HPDE6-E6E7 (cell line): Measurements from ENCODE around the gene RBM27.
"Not testable (repeated sequence)": the region's sequence is repeated elsewhere in the genome, so short reads cannot be mapped to it uniquely, and the experiment has no call there.

Source experiments
- DNase-seq: peaks from one replicate; pipeline ENCODE4 v3.0.0; 2011; ENCODE audit warnings: missing footprints; ENCODE audit errors: extremely low spot score

Gene RBM27

DNA sequence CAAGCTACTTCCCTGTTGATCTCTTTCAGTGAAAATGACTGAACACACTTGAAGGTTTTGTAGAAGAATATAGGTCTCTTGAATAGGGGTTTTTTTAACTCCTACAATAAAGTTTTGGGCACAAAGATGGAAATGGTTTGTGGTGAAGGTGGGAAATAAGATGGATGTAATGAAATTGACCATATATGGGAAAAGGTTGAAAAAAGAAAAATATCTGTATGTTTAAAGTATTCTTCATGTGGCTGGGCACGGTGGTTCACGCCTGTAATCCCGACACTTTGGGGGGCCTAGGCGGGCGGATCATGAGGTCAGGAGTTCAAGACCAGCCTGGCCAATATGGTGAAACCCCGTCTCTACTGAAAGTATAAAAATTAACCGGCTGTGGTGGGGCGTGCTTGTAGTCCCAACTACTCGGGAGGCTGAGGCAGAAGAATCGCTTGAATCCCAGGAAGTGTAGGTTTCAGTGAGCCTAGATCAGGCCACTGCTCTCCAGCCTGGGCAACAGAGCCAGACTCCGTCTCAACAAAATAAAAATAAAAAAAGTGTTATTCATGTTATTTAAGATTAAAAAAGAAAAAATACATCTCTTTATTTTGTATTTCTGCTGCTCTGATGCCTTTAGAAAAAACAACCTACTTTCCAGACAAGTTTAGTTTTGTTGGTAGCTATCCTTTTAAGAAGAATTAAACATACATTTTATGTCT lies 2.2 kb downstream of the RBM27 start:
- no peak for DNase-seq

DNA sequence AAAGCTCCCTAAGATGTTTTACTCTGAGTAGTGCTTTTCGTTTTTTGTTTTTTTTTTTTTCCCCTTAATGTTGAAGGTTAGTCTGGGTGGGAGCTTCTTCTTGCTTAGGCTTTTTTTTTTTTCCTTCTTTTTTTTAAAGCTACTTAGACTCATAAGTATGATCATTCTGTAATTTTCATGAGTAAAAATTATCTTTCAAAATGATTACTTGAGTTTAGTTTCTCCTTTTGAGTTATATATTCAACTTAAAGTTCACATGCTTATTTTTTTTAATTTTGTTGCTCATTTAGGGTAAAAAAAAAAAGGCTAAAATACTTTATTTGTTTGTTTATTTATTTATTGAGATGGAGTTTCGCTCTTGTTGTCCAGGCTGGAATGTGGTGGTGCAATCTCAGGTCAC lies 2.9 kb downstream of the RBM27 start:
- DNase-seq, result no peak

DNA sequence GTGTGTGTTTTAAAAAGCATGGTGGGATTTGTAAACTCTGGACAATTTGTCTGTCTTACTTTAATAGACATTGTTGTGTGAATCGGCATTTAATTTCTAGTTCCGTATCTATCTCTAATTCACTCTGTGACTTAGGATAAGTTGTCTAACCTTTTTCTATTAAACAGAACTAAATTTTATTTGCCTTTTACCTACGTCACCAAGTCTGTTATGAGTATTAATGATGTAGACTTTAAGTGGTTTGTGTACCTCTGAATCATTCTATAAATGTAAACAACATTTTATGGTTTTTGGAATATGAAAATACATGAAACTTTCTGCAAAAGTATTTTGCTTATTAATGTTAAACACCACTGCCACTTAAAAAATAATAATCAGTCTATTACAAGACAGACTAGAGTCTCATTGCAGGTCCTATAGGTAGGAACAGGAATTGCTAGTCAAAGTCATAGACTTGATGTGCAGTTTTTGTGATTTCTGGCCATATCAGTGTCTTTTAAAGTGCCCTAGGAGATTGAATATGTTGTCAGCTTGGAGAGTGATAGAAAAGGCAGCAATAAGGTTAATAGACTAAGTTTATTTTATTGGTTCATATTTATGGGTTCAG lies 5.6 kb downstream of the RBM27 start:
- DNase-seq, result no peak

DNA sequence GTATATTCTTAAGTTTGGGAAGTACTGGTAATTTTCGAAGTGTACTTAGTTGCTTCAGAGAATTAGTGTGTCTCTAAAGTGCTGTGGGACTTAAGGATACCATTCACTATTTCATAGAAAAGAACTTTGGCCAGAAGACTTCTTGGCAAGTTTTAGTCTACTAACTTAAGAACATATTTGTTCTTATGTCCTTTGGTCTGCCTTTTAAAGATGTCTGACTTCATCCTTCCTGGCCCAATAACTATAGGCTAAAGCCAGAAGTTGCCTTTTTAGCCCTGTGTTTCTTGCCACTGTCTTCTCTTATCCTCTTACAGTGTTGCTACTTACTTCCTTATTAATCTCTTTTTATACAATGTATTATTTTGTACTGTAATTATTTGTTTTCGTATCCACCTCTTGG lies 6.3 kb downstream of the RBM27 start:
- no peak for DNase-seq

DNA sequence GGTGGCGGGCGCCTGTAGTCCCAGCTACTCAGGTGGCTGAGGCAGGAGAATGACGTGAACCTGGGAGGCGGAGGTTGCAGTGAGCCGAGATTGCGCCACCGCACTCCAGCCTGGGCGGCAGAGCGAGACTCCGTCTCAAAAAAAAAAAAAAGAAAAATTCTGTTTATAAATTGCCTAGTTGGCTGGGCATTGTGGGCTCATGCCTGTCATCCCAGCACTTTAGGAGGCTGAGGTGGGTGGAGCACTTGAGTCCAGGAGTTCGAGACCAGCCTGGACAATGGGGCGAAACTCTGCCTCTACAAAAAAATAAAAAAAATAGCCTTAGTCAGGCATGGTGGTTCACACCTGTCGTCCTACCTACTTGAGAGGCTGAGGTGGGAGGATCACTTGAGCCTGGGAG lies 7.4 kb downstream of the RBM27 start:
- DNase-seq, result not testable (repeated sequence)

DNA sequence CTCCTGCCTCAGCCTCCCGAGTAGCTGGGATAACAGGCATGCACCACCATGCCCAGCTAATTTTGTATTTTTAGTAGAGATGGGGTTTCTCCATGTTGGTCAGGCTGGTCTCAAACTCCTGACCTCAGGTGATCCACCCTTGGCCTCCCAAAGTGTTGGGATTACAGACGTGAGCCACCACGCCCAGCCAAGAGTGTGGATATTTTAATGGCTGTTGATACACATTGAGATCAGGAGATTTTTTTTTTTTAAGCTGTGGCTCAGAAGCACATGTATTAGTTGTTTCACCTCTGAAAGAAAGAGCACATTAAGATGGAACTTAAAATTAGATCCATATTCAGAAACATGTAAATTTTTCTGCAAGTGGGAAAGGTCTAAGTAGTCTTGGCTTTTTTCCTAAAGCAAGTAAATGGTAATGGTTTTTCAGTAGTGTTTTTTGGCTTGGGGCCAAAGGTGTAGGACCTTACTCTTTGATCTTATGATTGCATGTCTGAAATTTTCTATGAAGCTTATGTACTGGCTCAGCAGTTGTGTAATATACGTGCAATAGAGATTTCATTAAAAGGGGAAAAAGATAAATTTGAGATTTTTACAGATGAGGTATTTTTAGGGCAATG lies 9.9 kb downstream of the RBM27 start:
- no peak for DNase-seq

DNA sequence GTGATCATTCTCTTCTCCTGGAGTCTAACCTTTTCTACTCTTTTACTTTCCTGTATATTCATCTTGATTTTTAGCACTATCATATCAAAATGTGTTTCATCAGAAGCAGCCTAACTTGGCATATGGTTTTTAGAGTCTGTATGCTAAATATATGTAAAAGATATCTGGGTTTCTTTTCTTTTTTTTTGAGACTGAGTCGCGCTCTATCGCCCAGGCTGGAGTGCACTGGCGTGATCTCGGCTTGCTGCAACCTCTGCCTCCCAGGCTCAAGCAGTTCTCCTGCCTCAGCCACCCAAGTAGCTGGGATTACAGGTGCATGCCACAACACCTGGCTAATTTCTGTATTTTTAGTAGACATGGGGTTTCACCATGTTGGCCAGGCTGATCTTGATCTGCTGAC lies 11.5 kb downstream of the RBM27 start:
- DNase-seq, result not testable (repeated sequence)

DNA sequence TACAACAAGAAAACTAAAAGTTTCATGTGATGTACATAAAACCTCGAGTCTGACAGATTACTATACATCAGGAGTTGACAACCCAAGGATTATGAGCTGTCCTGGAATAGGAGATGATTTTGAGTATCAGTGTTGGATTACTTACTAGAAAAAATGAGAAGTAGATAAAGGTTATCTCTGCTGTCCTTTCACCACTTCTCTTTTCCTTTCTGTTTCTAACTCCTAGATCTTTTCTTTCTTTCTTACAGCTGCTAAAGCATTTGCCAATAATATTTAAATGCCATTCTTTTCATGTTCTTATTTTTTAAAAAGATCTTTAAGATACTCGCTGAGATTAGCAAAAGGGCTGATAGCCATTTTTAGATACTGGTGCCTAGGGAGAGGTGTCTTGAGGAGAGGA lies 14.8 kb downstream of the RBM27 start:
- DNase-seq, result no peak

DNA sequence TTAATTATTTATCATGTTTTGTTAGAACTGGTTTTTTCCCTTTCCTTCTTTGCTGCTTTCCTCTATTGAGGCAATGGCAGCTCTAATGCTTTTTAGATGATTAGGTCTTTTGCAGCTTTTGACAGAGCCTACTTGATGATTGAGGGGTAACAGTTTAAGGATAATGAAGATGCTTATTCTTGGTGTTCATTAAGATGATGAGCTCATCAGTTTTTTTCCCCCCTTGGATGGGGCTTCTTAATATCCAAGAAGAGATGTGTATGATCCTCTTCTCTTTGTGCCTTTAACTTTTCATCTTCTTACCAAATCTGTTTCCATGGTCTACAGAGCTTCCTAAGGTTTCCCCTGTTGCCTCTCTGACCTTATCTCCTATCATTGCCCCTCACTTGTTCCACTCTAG lies 15.8 kb downstream of the RBM27 start:
- no peak for DNase-seq

DNA sequence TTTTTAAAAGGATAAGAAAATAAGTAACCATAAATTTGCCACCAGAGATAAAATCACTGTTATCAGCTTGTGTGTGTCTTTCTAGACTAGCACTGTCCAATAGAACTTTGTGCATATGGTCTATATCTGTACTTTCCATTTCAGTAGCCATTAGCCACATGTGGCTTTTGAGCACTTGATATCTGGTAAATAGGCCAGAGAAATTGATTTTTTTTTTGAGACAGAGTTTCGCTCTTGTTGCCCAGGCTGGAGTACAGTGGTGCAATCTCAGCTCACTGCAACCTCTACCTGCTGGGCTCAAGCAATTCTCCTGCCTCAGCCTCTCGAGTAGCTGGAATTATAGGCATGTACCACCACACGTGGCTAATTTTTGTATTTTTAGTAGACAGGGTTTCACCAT lies 17.8 kb downstream of the RBM27 start:
- DNase-seq, result no peak

DNA sequence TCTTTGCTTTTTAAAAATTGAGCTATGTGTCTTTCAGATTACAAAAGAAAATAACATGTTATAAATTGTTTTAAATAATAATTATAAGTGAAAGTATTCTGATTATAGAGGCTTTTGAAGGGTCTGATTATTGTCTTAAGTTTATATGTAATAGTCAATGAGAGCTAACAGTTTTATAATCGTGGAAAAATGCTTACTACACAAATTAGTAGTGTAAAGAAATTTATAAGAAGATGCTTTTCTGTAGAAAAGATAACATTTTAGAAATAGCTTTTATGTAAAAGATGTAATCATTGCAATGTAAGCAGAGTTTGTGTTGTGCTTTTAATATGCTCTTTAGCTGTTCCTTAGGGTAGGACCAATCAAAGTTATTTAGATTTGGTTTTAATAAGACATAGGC lies 18.6 kb downstream of the RBM27 start:
- no peak for DNase-seq

DNA sequence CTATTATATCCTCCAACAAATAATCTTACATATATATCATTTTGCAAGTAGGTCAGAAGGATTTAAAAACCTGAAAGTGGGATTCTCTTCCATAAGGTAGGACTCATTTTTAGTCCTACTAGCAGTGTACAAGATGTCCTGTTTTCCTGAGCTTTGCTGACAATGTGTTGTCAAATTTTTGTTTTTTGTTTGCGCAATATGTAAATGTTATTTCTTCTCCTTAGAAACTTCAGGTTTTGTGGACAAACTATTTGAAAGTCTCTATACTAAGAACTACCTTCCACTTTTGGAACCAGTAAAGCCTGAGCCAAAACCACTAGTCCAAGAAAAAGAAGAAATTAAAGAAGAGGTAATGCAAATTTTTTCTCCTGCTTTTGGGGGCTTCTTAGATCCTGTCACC lies 19.8 kb downstream of the RBM27 start:
- DNase-seq, result no peak

DNA sequence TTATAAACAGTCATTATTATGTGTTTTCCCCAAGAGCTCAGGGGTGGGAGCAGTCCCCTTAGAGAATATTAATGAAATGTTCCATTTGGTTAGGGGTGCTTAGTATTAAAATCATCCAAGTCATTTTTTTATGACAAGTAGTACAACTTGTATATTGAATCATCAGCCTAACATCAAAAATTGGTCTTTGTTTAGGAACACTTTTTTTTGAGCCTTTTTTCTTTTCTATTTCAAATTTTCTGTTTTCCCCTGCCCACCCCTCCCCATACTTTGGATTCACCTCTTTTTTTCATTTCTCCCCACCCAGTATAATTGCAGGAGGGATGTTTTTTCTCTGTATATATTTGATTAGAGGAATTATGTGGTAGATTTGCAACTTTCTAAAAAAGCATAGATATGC lies 25.8 kb downstream of the RBM27 start:
- no peak for DNase-seq

DNA sequence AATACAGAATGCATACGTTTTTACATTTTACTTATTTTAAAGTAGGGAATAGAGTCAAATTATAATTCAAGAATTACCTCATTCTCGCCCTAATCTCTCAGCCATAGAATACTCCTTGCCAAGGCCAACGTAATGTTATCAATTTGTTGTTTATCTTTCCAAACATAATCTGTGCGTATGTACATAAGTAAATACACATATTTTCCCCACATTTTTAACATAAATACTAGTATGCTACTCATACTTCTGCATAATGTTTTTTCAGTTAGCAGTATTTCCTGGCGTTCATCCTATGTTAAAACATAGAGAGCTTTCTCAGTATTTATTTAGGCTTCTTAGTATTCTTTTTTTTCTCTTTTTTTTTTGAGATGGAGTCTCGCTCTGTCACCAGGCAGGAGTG lies 28.8 kb downstream of the RBM27 start:
- DNase-seq, result no peak

DNA sequence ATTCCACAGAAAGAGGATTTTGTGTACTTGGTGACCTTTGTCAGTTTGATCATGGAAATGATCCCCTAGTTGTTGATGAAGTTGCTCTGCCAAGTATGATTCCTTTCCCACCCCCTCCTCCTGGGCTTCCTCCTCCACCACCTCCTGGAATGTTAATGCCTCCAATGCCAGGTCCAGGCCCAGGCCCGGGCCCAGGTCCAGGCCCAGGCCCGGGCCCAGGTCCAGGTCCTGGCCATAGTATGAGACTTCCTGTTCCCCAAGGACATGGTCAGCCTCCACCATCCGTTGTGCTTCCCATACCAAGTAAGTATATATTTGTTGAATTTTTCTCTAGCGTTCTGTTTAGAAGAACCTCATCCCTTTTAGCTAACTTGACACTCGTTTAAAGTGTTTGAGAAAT lies 30.0 kb downstream of the RBM27 start:
- DNase-seq, result no peak

DNA sequence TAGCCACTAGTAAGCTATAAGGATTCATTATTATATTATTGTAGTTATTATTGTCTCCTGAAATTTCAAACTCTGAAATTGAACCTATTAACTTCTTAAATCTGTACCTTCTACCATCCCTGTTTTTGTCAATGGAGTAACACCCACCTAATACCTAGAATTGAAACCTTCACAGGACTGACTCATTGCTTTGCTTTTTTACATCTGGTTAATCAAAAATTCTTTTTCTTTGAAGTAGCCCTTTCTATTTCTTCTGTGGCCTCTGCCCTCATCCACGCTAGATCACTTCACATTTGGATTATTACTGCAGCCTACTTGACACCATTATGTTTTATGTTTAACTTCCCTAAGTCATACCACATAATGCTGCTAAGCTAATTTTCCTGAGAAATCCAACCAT lies 35.6 kb downstream of the RBM27 start:
- no peak for DNase-seq

DNA sequence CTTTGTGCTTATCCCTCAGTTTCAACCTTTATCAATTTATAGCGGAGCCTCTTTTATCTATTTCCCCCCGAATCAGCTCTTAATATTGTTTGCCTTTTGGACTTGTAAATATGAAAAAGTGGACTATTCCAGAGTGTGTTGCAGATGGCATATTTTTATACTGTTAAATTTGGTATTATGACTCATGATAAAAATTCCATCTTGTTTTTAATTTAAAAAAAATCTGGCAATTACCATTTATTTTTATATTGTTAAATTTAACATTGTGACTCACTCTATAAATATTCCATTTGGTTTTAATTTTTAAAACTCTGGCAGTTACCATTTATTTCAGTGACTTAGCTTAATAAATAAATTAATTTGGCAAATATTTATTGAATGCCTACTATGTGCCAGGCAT lies 37.5 kb downstream of the RBM27 start:
- DNase-seq, result no peak

DNA sequence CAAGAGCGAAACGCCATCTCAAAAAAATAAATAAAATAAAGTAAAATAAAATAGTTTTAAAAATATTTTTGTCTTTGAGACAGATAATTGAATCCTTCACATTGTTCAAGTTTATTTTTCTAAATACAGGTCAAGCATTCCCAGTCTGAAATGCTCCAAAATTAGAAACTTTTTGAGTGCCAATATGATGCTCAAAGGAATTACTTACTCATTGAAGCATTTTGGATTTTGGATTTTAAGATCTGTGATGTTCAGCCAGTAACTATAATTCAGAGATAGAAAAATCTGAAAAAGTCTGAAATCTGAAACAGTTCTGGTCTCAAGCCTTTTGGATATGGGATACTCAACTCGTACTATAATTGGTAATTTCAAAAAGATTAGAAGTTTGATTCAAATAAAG lies 39.8 kb downstream of the RBM27 start:
- DNase-seq, result no peak

DNA sequence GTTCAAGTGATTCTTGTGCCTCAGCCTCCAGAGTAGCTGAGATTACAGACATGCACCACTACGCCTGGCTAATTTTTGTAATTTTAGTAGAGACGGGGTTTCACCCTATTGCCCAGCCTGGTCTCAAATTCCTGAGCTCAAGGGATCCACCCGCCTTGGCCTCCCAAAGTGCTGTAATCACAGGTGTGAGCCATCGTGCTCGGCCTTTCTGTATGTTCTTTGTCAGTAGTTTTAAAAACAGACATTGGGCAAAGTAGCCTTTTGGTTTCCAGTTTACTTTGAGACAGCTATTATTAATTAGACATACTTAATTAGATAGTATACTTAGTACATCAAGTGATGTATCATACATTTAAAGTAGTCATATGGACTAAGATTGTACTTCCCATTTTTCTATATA lies 45.2 kb downstream of the RBM27 start:
- DNase-seq, result no peak

DNA sequence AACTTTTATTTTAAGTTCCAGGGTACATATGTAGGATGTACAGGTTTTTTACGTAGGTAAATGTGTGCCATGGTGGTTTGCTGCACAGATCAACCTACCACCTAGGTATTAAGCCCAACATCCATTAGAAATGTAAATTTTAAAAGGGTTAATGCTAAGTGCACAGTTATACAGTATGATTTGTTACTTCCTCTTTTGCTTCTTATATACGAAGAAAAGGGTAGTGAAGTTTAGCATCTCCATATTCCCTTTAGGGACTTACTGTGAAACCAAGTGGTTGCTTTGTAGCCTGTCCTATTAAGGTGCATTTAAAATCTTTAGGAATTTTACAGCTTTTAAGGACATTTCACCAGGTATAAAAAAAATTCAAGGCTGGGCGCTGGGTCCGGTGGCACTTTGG lies 46.4 kb downstream of the RBM27 start:
- DNase-seq, result no peak
